GM23338 (cell line): Measurements from ENCODE around the gene DOCK4. TPM values are rescaled to one million over a fixed set of nuclear protein-coding genes. Genes with fewer than 3 reads are reported as not detected.

ENCODE experiments used
- ATAC-seq: fragments of 200-7000 bp; cut with Tn5 transposase; 3 replicates; pipeline ENCODE4 v1.9.1; 2020
- DNase-seq: peaks from one replicate; pipeline ENCODE4 v3.0.0-alpha.2; 2015; ENCODE audit warnings: low spot score
- H2AFZ ChIP-seq: fragments of 200-600 bp; sonication (generic); 2 replicates; pipeline ENCODE4 v1.8.0; 2016; ENCODE audit warnings: antibody characterized with exemption, mild to moderate bottlenecking, moderate library complexity
- H3F3A ChIP-seq: fragments of 200-600 bp; sonication (generic); replicated peaks from 2 replicates; pipeline ENCODE4 v1.8.0; 2017; ENCODE audit warnings: antibody characterized with exemption, mixed run types, low read depth
- H3K27ac ChIP-seq: fragments of 200-600 bp; sonication (generic); 2 replicates; pipeline ENCODE4 v1.6.1; 2016; ENCODE audit warnings: low read depth
- H3K27me3 ChIP-seq: fragments of 200-600 bp; sonication (generic); 2 replicates; pipeline ENCODE4 v1.8.0; 2016; ENCODE audit warnings: mild to moderate bottlenecking, mixed run types, moderate library complexity; ENCODE audit not compliant: insufficient read depth
- H3K36me3 ChIP-seq: fragments of 200-600 bp; sonication (generic); 2 replicates; pipeline ENCODE4 v1.8.0; 2016; ENCODE audit warnings: mild to moderate bottlenecking; ENCODE audit not compliant: insufficient read depth
- H3K4me1 ChIP-seq: fragments of 200-600 bp; sonication (generic); 2 replicates; pipeline ENCODE4 v1.8.0; 2016; ENCODE audit warnings: mild to moderate bottlenecking, moderate library complexity; ENCODE audit not compliant: insufficient read depth
- H3K4me2 ChIP-seq: fragments of 200-600 bp; sonication (generic); 2 replicates; pipeline ENCODE4 v1.7.1; 2017; ENCODE audit warnings: mixed run types
- H3K4me3 ChIP-seq: fragments of 200-600 bp; sonication (generic); 2 replicates; pipeline ENCODE4 v1.6.1; 2016; ENCODE audit warnings: mixed run types
- H3K79me2 ChIP-seq: fragments of 200-600 bp; sonication (generic); replicated peaks from 2 replicates; pipeline ENCODE4 v1.8.0; 2017; ENCODE audit warnings: mild to moderate bottlenecking; ENCODE audit not compliant: insufficient read depth
- H3K9me2 ChIP-seq: fragments of 200-600 bp; sonication (generic); 2 replicates; pipeline ENCODE4 v1.8.0; 2017; ENCODE audit not compliant: insufficient read depth
- H4K20me1 ChIP-seq: fragments of 200-600 bp; sonication (generic); replicated peaks from 2 replicates; pipeline ENCODE4 v1.8.0; 2017; ENCODE audit warnings: mild to moderate bottlenecking; ENCODE audit not compliant: insufficient read depth
- H3K27ac Mint-ChIP-seq: 2 replicates; pipeline ENCODE4 v1.8.0; 2020; ENCODE audit warnings: inconsistent platforms, mild to moderate bottlenecking, moderate library complexity, mixed read lengths
- H3K27me3 Mint-ChIP-seq: 3 replicates; pipeline ENCODE4 v1.8.0; 2022; ENCODE audit warnings: low read depth, mild to moderate bottlenecking, moderate library complexity, mixed read lengths, inconsistent platforms; ENCODE audit not compliant: insufficient read depth, poor library complexity
- H3K36me3 Mint-ChIP-seq: 3 replicates; pipeline ENCODE4 v1.8.0; 2021; ENCODE audit warnings: low read depth, mild to moderate bottlenecking, inconsistent platforms, moderate library complexity, mixed read lengths
- H3K4me1 Mint-ChIP-seq: 3 replicates; pipeline ENCODE4 v1.8.0; 2020; ENCODE audit warnings: mild to moderate bottlenecking, inconsistent platforms, mixed read lengths
- H3K4me3 Mint-ChIP-seq: 3 replicates; pipeline ENCODE4 v1.8.0; 2021; ENCODE audit warnings: moderate library complexity, mild to moderate bottlenecking, inconsistent platforms, mixed read lengths
- H3K9me3 Mint-ChIP-seq: 3 replicates; pipeline ENCODE4 v1.8.0; 2020; ENCODE audit warnings: moderate library complexity, mild to moderate bottlenecking, inconsistent platforms, mixed read lengths
- EZH2 ChIP-seq: fragments of 200-600 bp; sonication (generic); IDR thresholded peaks from one replicate; pipeline ENCODE4 v1.8.0; 2017; ENCODE audit warnings: antibody characterized with exemption, mild to moderate bottlenecking, low read depth; ENCODE audit not compliant: unreplicated experiment
- EZH2phosphoT487 ChIP-seq: fragments of 200-600 bp; sonication (generic); IDR thresholded peaks from one replicate; pipeline ENCODE4 v1.8.1; 2018; ENCODE audit warnings: antibody characterized with exemption; ENCODE audit not compliant: unreplicated experiment
- JUNB ChIP-seq: IDR thresholded peaks from one replicate; pipeline ENCODE4 v1.6.1; 2016; ENCODE audit warnings: antibody characterized with exemption; ENCODE audit not compliant: unreplicated experiment
- NANOG ChIP-seq: IDR thresholded peaks from 2 replicates; pipeline ENCODE4 v1.6.1; 2016; ENCODE audit warnings: antibody characterized with exemption, borderline replicate concordance
- STAT1 ChIP-seq: IDR thresholded peaks from one replicate; pipeline ENCODE4 v1.6.1; 2016; ENCODE audit warnings: antibody characterized with exemption; ENCODE audit not compliant: unreplicated experiment
- ZNF114 ChIP-seq: fragments of 250-450 bp; sonication (Bioruptor Pico); IDR thresholded peaks from 2 replicates; pipeline ENCODE4 v1.5.0; 2020; ENCODE audit warnings: mild to moderate bottlenecking, moderate library complexity
- polyA plus RNA-seq: library from polyadenylated mRNA; unstranded; fragments of >200 nt; fragmentation: Nextera tagmentation; extraction: Ambion mirVana; gene quantifications from 2 replicates; pipeline ENCODE4 v1.2.1, GENCODE V29; 2016
- total RNA-seq: library from RNA; depleted of rRNA; stranded (reverse); fragments of >200 nt; shearing (Covaris generic); gene quantifications from 2 replicates; pipeline ENCODE4 v1.2.3, GENCODE V29; 2014
- TF ChIP-seq, protein P1 (sequence below): fragments of 250-450 bp; sonication (Bioruptor Pico); IDR thresholded peaks from 2 replicates; pipeline ENCODE4 v1.5.0; 2020; ENCODE audit warnings: mild to moderate bottlenecking, moderate library complexity
- TF ChIP-seq, protein P2 (sequence below): IDR thresholded peaks from one replicate; pipeline ENCODE4 v1.6.1; 2018; ENCODE audit warnings: antibody characterized with exemption; ENCODE audit not compliant: unreplicated experiment
- TF ChIP-seq, protein P3 (sequence below): IDR thresholded peaks from 2 replicates; pipeline ENCODE4 v1.6.1; 2016; ENCODE audit warnings: antibody characterized with exemption
- TF ChIP-seq, protein P4 (sequence below), 2 experiments: fragments of 200-600 bp in 1 of 2; sonication (generic) in 1 of 2; conservative IDR thresholded peaks; 2 replicates each; pipeline versions ENCODE4 v1.5.1 to v1.6.1; 2016 to 2017; ENCODE audit warnings: antibody characterized with exemption in 2 of 2, low read depth in 2 of 2, mild to moderate bottlenecking in 2 of 2, moderate library complexity in 1 of 2

Gene DOCK4
- total and polyA plus RNA-seq, 2 experiments from 2014 or later: 6.3 to 33.8 TPM

DNA sequence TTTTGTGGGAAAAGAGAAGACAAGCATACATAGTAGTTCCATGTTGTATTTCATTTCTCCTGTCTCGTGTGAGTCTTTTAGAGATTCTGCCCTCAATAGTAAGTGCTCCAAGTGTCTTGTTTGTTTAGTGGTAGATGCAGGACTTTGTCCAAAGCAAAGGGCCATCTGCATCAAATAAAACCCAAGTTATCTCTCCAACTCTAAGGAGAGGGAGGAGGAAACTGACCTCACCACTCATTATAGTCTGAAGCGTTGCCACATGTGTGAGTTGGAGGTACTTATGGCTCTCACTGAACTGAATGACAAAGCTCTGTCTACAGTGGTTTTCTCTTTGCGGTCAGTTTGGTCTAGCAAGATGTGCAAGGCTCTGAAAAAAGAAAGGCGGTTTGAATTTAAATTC is 272.6 kb downstream of the DOCK4 start:
- Histone ChIP-seq H3K4me1 (peaks cover 11% of the 10 kb centered on the region; the same call in 1 of the 2 replicates), H3K9me2 (no peaks in the 10 kb centered on the region), H3K79me2 (no peaks in the 10 kb centered on the region), H3K36me3 (peaks cover 6% of the 10 kb centered on the region; the same call in 1 of the 2 replicates), H3F3A (no peaks in the 10 kb centered on the region), H3K4me2 (no peak overlapping the region), H3K4me3 (no peak overlapping the region), H3K27me3 (no peaks in the 10 kb centered on the region), H4K20me1 (no peaks in the 10 kb centered on the region), H2AFZ (no peak overlapping the region), H3K27ac (no peak overlapping the region)
- Mint-ChIP-seq H3K9me3 (no peaks in the 10 kb centered on the region), H3K4me3 (no peak overlapping the region), H3K4me1 (peaks cover 27% of the 10 kb centered on the region), H3K27ac (no peak overlapping the region), H3K36me3 (peaks cover 26% of the 10 kb centered on the region), H3K27me3 (no peaks in the 10 kb centered on the region)
- no peak for DNase-seq
- no peak for ATAC-seq
- TF ChIP-seq NANOG (no peak), EZH2phosphoT487 (no peak)

DNA sequence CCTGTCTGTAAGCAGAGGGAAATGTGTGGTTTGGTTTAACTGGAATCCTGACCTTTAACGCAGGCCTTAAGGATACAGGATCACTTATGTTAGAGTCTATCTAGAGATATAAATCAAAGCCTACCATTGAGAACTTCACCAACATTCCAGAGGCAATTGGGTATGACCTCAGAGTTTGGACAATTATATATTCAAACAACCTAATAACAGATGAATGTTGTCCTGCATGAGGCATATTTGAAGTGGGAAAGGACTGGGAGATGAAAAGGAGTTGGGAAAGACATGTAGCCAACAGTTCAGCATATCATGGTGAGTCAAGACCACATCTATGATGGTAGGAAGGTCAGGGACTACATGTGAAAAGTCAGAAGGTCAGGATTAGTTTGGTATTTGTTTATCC is 274.2 kb downstream of the DOCK4 start:
- H3K27ac Mint-ChIP-seq: peak overlapping the region; percentile 59
- H3K36me3 ChIP-seq: 0 out of 2 replicates have a peak, but pooled peaks cover 4% of the 10 kb centered on the region
- H3F3A ChIP-seq: no peaks in the 10 kb centered on the region
- peaks cover 38% of the 10 kb centered on the region for H3K4me1 Mint-ChIP-seq
- no peak overlapping the region for H3K27ac ChIP-seq
- no peak overlapping the region for H2AFZ ChIP-seq
- no peaks in the 10 kb centered on the region for H4K20me1 ChIP-seq
- H3K4me2 ChIP-seq: no peak overlapping the region
- no peak overlapping the region for H3K4me3 ChIP-seq
- H3K9me3 Mint-ChIP-seq: no peaks in the 10 kb centered on the region
- no peaks in the 10 kb centered on the region for H3K27me3 ChIP-seq
- ATAC-seq (no peak), DNase-seq (no peak)
- H3K79me2 ChIP-seq: no peaks in the 10 kb centered on the region
- H3K9me2 ChIP-seq: no peaks in the 10 kb centered on the region
- H3K4me3 Mint-ChIP-seq: no peak overlapping the region
- H3K4me1 ChIP-seq: peaks cover 18% of the 10 kb centered on the region; the same call in 1 of the 2 replicates
- H3K36me3 Mint-ChIP-seq: peaks cover 18% of the 10 kb centered on the region; the same call in 2 of the 3 replicates
- H3K27me3 Mint-ChIP-seq: no peaks in the 10 kb centered on the region
- TF ChIP-seq, protein P1, sequence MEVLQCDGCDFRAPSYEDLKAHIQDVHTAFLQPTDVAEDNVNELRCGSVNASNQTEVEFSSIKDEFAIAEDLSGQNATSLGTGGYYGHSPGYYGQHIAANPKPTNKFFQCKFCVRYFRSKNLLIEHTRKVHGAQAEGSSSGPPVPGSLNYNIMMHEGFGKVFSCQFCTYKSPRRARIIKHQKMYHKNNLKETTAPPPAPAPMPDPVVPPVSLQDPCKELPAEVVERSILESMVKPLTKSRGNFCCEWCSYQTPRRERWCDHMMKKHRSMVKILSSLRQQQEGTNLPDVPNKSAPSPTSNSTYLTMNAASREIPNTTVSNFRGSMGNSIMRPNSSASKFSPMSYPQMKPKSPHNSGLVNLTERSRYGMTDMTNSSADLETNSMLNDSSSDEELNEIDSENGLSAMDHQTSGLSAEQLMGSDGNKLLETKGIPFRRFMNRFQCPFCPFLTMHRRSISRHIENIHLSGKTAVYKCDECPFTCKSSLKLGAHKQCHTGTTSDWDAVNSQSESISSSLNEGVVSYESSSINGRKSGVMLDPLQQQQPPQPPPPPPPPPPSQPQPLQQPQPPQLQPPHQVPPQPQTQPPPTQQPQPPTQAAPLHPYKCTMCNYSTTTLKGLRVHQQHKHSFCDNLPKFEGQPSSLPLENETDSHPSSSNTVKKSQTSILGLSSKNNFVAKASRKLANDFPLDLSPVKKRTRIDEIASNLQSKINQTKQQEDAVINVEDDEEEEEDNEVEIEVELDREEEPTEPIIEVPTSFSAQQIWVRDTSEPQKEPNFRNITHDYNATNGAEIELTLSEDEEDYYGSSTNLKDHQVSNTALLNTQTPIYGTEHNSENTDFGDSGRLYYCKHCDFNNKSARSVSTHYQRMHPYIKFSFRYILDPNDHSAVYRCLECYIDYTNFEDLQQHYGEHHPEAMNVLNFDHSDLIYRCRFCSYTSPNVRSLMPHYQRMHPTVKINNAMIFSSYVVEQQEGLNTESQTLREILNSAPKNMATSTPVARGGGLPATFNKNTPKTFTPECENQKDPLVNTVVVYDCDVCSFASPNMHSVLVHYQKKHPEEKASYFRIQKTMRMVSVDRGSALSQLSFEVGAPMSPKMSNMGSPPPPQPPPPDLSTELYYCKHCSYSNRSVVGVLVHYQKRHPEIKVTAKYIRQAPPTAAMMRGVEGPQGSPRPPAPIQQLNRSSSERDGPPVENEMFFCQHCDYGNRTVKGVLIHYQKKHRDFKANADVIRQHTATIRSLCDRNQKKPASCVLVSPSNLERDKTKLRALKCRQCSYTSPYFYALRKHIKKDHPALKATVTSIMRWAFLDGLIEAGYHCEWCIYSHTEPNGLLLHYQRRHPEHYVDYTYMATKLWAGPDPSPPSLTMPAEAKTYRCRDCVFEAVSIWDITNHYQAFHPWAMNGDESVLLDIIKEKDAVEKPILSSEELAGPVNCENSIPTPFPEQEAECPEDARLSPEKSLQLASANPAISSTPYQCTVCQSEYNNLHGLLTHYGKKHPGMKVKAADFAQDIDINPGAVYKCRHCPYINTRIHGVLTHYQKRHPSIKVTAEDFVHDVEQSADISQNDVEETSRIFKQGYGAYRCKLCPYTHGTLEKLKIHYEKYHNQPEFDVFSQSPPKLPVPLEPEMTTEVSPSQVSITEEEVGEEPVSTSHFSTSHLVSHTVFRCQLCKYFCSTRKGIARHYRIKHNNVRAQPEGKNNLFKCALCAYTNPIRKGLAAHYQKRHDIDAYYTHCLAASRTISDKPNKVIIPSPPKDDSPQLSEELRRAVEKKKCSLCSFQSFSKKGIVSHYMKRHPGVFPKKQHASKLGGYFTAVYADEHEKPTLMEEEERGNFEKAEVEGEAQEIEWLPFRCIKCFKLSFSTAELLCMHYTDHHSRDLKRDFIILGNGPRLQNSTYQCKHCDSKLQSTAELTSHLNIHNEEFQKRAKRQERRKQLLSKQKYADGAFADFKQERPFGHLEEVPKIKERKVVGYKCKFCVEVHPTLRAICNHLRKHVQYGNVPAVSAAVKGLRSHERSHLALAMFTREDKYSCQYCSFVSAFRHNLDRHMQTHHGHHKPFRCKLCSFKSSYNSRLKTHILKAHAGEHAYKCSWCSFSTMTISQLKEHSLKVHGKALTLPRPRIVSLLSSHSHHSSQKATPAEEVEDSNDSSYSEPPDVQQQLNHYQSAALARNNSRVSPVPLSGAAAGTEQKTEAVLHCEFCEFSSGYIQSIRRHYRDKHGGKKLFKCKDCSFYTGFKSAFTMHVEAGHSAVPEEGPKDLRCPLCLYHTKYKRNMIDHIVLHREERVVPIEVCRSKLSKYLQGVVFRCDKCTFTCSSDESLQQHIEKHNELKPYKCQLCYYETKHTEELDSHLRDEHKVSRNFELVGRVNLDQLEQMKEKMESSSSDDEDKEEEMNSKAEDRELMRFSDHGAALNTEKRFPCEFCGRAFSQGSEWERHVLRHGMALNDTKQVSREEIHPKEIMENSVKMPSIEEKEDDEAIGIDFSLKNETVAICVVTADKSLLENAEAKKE (CRISPR knock-in tag): no peak
- TF ChIP-seq EZH2 (no peak), JUNB (no peak), EZH2phosphoT487 (no peak), ZNF114 (no peak), STAT1 (no peak)
- TF ChIP-seq, protein P2, sequence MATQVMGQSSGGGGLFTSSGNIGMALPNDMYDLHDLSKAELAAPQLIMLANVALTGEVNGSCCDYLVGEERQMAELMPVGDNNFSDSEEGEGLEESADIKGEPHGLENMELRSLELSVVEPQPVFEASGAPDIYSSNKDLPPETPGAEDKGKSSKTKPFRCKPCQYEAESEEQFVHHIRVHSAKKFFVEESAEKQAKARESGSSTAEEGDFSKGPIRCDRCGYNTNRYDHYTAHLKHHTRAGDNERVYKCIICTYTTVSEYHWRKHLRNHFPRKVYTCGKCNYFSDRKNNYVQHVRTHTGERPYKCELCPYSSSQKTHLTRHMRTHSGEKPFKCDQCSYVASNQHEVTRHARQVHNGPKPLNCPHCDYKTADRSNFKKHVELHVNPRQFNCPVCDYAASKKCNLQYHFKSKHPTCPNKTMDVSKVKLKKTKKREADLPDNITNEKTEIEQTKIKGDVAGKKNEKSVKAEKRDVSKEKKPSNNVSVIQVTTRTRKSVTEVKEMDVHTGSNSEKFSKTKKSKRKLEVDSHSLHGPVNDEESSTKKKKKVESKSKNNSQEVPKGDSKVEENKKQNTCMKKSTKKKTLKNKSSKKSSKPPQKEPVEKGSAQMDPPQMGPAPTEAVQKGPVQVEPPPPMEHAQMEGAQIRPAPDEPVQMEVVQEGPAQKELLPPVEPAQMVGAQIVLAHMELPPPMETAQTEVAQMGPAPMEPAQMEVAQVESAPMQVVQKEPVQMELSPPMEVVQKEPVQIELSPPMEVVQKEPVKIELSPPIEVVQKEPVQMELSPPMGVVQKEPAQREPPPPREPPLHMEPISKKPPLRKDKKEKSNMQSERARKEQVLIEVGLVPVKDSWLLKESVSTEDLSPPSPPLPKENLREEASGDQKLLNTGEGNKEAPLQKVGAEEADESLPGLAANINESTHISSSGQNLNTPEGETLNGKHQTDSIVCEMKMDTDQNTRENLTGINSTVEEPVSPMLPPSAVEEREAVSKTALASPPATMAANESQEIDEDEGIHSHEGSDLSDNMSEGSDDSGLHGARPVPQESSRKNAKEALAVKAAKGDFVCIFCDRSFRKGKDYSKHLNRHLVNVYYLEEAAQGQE: no peak
- TF ChIP-seq, protein P3, sequence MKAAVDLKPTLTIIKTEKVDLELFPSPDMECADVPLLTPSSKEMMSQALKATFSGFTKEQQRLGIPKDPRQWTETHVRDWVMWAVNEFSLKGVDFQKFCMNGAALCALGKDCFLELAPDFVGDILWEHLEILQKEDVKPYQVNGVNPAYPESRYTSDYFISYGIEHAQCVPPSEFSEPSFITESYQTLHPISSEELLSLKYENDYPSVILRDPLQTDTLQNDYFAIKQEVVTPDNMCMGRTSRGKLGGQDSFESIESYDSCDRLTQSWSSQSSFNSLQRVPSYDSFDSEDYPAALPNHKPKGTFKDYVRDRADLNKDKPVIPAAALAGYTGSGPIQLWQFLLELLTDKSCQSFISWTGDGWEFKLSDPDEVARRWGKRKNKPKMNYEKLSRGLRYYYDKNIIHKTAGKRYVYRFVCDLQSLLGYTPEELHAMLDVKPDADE: no peak
- TF ChIP-seq, protein P4, sequence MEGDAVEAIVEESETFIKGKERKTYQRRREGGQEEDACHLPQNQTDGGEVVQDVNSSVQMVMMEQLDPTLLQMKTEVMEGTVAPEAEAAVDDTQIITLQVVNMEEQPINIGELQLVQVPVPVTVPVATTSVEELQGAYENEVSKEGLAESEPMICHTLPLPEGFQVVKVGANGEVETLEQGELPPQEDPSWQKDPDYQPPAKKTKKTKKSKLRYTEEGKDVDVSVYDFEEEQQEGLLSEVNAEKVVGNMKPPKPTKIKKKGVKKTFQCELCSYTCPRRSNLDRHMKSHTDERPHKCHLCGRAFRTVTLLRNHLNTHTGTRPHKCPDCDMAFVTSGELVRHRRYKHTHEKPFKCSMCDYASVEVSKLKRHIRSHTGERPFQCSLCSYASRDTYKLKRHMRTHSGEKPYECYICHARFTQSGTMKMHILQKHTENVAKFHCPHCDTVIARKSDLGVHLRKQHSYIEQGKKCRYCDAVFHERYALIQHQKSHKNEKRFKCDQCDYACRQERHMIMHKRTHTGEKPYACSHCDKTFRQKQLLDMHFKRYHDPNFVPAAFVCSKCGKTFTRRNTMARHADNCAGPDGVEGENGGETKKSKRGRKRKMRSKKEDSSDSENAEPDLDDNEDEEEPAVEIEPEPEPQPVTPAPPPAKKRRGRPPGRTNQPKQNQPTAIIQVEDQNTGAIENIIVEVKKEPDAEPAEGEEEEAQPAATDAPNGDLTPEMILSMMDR (conservative IDR thresholded peaks at IDR 0.05; ENCODE audit: low read depth in 2 of 2): no peak
